HG02840 (cell line): ENCODE measurements around the gene PHYHIPL.

ENCODE experiments used
- ATAC-seq: cut with Tn5 transposase; IDR thresholded peaks from one replicate; pipeline ENCODE4 v1.9.1; 2021; ENCODE audit warnings: mild to moderate bottlenecking, moderate library complexity, moderate number of reproducible peaks; ENCODE audit not compliant: unreplicated experiment, low FRiP score

PHYHIPL gene

DNA sequence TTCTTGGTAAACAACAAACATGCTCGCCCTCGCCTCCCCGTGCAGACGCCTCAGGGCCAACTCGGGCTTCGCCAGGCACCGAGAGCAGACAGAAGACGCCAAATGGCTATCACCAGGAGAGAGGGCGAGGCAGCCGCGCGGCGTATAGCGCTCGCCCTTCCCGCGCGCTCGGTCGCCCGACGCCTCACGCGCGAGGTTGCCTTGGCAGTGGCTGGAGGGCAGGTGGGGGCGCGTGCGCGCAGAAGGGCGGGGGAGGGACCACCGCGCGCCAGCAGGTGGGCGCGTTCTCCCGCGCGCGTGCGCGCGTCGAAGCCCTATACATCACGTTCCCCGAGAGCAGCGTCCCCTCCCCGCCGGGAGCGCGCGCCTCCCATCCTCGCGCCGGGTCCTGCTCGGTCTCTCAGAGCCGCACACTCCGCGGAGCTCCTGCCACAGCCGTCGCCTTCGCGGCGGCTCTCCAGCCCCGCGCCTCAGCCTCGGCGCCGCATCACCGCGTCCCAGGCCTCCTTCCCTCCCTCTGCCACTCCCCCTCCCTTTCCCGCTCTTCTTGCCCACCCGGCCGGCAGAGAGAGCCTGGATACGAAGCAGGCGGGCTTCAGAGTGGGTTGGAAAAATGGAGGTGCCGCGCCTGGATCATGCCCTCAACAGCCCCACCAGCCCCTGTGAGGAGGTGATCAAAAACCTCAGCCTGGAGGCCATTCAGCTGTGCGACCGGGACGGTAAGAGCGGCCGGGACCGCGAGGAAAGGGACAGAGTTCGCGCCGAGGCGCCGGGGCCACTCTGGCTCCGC lies at the start of gene PHYHIPL:
Gene PHYHIPL, plus strand, starts transcription at position 403 of the 790 bp plus-strand sequence. Its CDS starts 211 bp downstream, at position 614.
- no peak for ATAC-seq

DNA sequence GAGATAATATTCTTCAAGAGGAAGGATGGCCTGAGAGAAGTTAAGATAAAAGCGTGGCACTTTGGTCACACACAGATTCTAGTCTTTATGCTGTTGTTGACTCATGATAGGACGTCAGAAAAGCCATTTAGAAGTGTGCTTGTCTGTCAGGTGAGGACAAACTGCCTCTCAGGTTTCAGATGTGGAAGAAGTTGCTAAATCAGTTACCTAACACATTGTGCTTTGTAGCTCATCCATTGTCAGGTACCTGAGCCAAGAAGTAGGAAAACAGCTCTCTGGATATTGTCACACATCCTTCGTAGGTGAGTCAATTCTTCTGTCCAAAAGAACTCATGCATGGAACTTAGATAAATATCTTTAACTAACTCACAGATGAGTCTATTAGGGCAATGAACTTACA lies 49.5 kb upstream of the PHYHIPL start:
- ATAC-seq, result no peak

DNA sequence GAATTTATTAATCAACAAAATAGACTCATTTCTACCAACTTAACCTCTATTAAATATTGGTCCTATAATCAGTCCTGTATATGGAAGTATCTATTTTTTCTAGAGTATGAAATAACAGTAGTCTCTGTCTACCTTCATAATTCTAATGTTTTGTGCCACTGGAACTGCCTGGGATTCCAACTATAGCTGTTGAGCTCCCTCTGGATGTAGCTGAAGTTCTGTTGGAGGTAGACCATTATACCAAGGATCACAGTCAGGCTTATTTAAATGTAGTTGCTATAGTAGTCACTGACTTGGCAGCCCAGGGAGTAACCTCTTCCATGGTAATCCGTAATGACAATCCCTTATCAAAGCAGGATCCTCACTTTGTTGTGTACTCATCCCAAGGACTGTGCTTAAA lies 48.5 kb upstream of the PHYHIPL start:
- ATAC-seq, result no peak

DNA sequence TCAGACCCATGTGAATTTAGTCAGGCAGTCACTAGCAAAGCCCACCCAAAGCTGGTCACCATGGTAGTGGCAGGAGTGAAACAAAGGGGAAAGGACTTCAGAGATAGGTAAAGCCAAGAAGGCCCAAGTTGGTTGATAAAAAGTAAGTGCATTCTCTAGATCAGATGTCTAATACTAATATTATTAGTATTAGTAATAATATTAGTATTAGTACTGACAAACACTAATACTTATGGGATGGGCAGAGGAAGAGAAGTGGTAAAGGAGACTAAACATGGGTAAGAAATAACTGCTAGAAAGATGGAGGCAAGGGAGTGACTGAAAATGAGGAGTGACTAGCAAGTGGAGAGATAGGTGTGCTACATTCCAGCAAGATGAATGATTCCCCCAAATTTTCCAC lies 46.6 kb upstream of the PHYHIPL start:
- no peak for ATAC-seq

DNA sequence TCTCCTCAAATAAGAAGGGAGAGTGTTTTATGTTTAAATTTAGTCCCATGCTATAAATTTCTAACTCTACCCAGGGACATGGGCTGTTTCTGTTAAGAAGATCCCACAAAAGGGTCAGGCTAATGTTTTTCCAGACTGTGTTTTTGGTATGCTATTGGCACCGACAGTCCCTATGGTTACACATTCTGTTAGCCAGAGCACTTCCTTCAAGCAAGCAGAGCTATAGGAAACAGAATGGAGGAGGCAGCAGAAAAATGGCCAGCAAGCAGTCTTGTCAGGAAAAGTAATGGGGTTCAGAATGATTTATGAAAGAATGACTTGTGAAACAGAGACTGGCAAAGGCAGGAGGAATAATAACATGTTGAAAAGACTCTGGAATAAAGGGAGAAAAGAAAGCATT lies 44.8 kb upstream of the PHYHIPL start:
- no peak for ATAC-seq

DNA sequence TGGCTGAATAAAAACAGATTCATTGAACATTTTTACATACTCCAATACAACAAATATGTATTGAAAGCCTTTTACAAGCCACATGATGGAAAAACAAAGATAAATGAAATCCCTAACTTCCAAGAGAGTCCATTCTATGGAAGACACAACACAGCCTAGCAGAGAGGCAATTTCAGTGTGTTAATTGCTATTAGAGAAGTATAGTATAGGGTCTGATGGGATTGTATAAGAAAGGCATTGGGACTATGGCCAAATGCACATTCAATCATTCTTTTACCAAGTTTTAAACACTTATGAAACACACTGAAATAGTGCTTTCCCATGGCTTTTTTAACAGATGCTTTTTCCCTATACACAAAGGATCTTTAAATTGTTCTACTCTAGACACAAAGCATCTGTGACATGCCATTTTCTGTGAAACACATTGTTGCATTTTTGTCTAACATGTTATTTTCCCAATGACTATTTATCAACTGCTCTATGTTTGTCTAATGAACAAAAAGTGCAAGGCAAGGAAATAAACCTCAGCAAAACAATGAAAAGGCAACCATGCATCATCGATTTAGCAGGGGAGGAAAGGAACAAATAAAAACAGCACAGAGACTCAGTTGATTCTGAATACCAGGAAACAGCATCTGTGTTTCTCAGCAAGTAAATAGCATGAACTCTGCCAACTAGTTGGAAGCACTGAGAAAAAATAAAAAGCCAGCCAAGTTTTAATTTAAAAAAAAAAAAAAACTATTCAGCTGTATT lies 42.4 kb upstream of the PHYHIPL start:
- ATAC-seq, result no peak

DNA sequence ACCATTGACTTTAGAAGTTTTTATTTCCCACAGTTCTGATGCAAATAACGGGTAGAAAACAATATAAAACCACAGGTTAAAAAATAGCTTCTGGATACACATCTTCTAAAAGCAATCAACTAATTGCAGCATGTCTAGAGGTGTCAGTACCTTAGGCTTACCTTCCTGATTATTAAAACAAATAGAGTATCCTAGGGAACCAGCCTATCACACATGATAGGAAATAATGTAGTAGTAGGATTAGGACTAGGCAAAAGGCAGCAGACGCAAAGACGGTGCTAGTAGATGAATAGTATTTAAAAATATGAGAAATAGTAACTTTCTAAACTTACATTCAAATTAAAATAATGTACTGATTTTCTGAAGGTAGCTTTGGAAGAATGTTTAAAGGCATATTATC lies 41.7 kb upstream of the PHYHIPL start:
- no peak for ATAC-seq

DNA sequence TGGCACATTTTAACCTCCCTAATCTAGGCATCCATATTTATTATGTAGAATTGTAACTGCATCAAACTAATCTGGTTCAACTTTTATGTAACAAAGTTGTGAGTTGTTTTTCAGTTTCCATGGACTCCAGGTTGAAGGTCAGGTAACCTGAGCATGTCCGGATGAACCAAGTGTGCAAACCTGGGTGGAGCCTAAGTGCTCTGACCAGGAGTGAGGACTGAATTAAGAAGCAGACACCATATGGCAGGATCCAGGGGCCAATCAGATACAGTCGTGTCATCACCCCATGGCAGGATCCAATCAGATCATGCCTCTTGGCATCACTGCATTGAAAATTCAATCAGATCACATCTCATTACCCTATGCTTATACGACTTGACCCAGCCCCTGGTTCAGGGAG lies 41.2 kb upstream of the PHYHIPL start:
- no peak for ATAC-seq

DNA sequence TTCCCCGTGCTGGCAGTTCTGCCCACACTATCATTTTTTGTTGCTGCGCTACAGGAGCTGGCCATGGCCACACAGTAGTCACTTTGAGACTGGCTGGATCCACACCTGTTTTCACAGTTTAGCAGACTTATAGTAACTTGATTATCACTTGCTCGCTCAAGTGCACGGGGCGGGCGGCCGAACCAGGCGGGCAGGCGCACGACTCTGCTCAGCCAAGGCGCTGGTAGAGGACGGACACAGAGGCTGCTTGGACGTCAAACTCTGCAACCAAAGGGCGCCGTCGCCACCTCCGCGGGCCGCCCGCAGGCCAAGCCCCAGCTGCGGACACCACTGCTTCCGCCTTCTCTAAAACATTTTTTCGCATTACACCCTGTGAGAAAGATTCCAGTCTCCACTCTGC lies 38.4 kb upstream of the PHYHIPL start:
- no peak for ATAC-seq

DNA sequence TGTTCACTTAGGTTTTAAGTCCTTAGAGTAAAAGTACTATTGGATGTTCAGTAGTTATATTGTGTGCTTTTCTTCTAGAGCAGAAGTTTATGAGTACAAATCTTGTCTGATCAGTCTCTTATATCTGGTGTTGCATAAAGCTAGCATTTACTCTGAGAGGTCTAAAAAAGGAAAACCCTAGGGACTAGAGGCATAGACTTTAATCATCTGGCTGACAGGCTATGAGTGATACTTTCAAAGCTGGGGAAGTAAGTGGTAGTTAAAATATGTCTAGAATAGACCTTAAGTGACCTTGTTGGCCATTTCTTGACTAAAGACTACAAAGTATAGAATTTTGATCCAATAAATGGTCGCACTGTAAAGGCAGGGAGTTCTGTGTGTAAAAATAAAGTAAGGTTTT lies 32.9 kb upstream of the PHYHIPL start:
- no peak for ATAC-seq

DNA sequence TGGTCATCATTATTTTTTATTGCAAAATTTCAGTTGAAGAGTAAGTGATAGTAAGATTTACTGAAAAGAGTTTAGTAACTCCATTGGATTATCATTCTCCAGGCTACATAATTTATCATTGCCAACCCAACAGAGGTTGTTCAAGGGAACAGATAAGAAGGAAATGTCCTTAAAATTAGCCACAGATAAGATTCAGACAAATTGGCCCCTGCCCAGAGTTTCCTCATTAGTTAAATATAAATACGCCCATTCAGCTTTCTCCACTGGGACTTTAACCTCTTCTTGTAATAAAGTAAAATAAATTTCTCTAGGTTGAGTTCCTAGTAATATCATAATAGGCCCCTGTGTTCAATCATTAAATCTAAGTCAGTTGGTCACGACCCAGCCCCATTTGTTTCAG lies 27.7 kb upstream of the PHYHIPL start:
- ATAC-seq, result no peak

DNA sequence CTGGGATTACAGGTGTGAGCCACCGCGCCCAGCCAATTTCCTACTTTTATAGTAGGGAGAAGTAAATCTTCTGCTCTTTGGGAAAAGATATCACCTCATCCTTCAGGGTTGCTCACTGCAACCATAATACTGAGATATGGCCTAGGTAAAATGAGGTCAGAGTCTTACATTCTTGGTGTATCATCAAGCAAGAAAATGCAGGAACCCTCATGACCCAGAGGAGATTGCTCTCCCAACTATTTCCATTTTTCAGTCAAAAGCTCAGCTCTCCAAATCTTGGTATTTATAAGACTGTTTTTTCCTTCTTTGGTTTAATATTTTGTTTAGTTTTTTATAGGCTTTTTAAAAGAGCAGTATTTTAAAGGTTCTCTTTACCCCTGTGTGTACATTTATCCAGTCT lies 20.9 kb upstream of the PHYHIPL start:
- ATAC-seq, result no peak

DNA sequence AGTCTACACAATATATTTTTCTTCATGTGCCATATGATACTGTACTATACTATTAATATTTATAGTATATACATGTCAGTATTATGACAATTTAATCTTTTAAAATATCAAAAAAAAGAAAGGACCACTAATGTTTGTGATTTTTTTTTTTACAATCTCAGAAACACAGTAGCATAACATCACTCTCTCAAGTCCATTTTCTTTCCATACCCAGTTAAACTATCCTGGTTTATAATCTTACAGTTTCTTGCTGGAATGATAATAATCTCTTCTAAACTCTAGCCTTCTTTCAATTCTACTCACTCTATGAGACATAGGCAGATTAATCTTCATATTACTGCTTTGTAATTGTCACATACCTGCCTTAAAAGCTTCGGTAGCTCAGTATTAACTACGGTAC lies 8.9 kb upstream of the PHYHIPL start:
- no peak for ATAC-seq

DNA sequence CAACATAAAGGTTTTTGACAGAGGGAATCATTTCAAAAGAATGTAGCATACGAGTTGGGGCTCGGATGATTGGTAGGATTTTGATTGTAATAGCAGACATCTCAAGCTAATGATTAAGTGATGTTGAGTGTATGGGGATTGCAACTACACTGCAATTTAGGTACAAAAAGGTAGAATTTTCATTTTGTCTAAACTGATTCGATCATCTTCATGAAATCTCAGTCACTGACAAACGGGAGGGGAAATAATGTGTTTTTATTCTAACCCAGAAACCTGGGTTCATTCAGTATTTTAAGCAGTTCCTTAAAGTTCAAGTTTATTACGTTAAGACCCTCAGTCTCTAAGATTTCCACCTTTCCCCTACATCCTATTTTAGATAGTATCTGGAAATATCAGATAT lies 3.9 kb upstream of the PHYHIPL start:
- ATAC-seq, result no peak

DNA sequence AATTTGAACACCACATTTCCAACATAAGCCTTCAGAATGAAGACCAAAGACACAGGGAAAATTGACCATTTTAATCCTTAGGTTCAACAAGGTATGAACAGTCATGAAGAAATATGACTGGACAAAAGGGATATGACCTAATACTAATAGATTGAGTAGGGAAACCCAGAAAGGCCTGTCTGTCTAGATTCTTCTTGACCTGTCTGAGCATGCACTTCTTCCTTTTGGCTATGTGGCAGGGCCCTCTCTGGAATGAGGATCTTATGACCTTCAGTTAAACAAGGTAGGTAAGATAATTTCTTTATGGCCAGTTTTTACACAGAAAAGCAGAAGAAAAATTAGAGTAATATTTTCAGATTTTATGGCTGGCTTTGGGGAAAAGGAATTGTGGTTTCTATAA lies 3.0 kb upstream of the PHYHIPL start:
- ATAC-seq, result no peak

DNA sequence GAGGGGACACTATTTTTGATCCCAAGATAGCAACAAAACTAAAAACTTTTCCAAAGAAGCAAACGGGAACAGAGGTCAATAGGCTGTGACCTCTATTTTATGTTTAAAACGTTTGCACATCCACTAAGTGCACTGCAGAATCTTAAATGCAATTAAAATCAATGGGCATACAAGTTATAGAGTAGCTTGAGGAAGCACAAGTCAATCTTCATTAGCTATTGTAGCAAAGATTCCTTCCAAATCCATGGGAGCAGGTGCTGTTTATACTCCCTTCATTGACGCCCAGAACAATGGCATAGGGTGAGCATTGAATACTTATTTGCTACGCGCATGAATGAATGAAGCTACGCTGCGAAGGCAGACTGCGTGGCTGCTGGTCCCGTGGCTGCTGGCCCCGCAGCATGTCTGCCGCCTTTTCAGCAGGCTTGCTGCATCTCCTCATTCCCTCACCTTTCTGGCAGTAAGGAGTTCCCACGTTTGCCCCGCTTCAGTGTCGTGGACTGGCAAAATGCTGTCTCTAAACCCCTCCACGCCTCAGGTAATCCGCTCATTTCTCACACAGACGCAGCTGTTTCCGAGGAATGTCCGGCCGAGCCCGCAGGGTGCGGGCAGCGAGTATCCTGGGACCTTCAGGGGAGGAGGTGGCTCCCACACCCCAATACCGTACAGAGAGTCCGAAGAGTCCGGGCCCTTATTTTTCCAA lies 754 bp upstream of the PHYHIPL start:
- ATAC-seq, result no peak

DNA sequence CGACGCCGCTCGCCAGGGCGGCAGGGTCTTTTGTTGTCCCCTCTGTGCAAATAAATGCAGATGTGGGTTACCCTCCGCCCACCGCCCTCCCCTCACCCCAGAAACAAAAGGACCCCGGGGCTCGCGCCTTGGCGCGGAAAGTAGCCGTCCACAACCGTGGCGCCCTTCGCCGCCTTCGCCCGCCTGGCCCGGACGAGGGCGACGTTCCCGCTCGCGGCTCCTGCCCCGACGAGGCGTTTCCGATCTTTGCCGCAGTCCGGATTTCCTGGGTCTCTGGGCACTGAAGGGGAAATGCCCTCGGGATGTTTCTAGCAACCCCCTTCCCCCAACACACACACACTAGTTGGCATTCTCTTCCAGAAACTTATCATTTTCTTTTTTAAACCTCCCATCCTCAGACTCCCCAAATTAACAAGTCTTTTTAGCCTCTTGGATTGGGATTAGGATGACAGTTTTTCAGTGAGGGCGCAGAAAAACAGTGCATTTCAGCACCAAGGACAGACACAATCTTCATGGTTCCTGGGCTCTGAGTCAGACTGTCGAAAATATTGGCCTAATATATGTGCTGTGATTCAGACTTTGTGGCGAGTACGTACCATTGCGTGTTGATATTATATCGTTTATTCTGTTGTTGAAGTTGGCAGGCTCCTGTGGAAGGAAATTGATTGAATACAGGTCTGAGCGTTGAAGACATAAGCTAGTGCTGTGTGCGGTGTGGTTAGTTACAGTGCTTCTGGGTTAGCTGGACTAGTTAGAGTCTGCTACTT lies 771 bp downstream of the PHYHIPL start:
- ATAC-seq, result no peak

DNA sequence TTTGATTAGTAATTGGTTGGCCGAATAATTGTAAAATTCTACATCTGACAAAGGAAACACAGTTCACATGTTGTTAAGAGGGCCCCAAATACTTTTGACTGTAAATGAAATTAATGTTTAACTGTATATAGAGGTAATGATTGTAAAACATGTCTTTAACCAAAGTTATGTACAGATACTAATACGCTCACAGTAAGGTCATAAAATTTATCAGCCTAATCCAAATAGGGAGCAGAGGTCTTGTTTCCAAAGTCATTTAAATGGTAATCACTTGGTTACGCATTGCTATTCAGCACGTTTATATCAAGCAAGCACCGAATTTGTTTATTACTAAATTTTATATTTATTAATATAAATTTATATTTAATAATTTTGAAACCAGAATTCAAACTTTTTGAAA lies 1.4 kb downstream of the PHYHIPL start:
- no peak for ATAC-seq

DNA sequence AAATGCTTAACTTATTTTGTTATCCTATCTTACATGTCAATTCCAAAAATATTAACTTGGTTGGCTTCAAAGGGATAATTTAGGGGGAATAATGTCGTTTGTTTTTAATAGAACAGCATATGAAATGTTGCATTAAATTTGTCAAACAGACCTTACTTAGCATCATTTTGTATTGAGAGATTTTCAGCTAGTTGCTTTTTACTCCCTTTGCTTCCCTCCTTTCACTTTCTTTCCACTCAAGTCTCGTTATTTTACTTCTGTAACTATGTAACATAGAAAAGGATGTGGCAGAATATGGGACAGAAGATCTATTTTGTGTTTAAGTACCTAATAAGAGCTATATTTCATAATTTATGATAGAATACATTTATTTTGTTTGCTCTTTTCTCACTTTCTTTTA lies 2.6 kb downstream of the PHYHIPL start:
- ATAC-seq, result no peak

DNA sequence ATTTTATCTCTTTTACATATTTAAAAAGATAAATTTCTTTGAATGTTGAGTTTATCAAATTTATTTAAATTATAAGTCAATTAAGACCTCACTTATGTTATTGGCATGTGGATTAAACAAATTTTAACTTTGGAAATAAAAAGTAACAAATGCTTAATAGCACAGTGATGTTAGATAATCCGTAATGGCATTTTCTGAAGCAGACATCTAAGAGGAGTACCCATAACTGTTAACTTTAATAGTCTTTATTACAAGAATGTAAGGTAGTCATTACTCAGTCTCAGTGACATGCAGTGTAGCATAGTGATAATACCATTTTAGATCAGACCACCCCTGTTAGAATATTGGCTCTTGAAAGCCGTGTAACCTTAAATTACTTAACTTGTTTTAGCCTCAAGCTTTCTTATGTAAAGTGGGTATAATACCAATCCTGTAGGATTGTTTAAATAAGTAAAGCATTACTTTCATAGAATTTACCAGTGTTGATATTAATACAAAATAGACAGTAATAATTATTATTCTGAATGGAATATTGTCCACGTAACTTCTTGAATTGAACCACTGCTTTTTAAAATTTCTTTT lies 4.3 kb downstream of the PHYHIPL start:
- no peak for ATAC-seq
